NB4 (cell line): Measurements from ENCODE around the gene SH3GL1.

Experiments used
- MYC ChIP-seq: IDR thresholded peaks from 2 replicates; pipeline ENCODE4 v1.6.1; 2011; ENCODE audit warnings: low read depth, low read length
- POLR2A ChIP-seq: IDR thresholded peaks from 2 replicates; pipeline ENCODE4 v1.6.1; 2011; ENCODE audit warnings: mild to moderate bottlenecking; ENCODE audit not compliant: insufficient read length; ENCODE audit errors: extremely low read depth
- TF ChIP-seq, protein P1 (sequence below): IDR thresholded peaks from one replicate; pipeline ENCODE4 v1.5.1; 2012; ENCODE audit warnings: low read depth, low read length

DNA sequence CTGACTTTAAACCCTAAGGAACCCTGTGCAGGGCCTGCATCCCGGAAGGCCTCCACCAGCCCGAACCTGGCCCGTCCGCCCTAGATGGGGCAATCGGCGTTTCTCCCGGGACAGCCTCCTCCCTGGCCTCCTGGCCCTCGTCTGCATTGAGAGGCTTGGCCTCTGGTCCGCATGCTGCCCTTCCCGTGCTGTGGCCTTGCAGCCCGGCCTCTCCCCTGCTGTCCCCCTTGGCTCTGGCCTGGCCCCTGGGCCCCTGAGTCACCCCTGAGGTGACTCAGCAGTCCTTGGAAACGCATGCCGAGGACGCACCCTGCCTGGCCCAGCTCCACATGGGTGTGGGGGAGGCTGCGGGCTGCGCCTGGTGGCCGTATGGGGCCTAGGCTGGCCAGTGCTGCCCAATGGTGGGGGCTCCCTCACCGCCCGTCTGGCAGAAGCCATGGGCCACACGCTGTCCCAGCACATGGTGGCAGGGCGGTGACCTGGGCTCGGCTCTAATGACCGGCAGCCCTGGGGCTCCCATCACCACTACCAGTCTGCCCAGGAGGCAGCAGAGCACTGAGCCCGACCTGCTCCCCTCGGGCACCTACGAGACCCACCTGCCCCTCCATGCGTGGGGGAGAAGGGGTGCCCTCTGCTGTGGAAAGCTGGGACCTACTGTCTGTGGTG is 25.7 kb downstream of the SH3GL1 start:
- TF ChIP-seq, protein P1, sequence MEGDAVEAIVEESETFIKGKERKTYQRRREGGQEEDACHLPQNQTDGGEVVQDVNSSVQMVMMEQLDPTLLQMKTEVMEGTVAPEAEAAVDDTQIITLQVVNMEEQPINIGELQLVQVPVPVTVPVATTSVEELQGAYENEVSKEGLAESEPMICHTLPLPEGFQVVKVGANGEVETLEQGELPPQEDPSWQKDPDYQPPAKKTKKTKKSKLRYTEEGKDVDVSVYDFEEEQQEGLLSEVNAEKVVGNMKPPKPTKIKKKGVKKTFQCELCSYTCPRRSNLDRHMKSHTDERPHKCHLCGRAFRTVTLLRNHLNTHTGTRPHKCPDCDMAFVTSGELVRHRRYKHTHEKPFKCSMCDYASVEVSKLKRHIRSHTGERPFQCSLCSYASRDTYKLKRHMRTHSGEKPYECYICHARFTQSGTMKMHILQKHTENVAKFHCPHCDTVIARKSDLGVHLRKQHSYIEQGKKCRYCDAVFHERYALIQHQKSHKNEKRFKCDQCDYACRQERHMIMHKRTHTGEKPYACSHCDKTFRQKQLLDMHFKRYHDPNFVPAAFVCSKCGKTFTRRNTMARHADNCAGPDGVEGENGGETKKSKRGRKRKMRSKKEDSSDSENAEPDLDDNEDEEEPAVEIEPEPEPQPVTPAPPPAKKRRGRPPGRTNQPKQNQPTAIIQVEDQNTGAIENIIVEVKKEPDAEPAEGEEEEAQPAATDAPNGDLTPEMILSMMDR = no peak
- TF ChIP-seq MYC (peak; percentile 85), POLR2A (no peak)
